GM21447 (cell line): ENCODE data around the gene CYP2W1.
"Not testable (repeated sequence)": the region's sequence is repeated elsewhere in the genome, so short reads cannot be mapped to it uniquely, and the experiment has no call there.

Experiments
- ATAC-seq: cut with Tn5 transposase; IDR thresholded peaks from one replicate; pipeline ENCODE4 v1.9.1; 2021; ENCODE audit not compliant: unreplicated experiment

The CYP2W1 gene

GRCh38 chr7:983004-983615 lies at the start of gene CYP2W1:
TSS of gene CYP2W1 (plus strand) at chr7:983181. CDS start at chr7:983212, 31 bp downstream.
- no peak for ATAC-seq

GRCh38 chr7:934469-935163 lies 48.4 kb upstream of the CYP2W1 start:
- ATAC-seq: no peak

- ATAC-seq: no peak
Observed at GRCh38 chr7:935164-935873, 47.7 kb upstream of the CYP2W1 start.

GRCh38 chr7:935874-936385 lies 47.1 kb upstream of the CYP2W1 start:
- ATAC-seq: no peak

- peak; percentile 88 for ATAC-seq
Observed at GRCh38 chr7:936386-937054, 46.5 kb upstream of the CYP2W1 start.

DNA sequence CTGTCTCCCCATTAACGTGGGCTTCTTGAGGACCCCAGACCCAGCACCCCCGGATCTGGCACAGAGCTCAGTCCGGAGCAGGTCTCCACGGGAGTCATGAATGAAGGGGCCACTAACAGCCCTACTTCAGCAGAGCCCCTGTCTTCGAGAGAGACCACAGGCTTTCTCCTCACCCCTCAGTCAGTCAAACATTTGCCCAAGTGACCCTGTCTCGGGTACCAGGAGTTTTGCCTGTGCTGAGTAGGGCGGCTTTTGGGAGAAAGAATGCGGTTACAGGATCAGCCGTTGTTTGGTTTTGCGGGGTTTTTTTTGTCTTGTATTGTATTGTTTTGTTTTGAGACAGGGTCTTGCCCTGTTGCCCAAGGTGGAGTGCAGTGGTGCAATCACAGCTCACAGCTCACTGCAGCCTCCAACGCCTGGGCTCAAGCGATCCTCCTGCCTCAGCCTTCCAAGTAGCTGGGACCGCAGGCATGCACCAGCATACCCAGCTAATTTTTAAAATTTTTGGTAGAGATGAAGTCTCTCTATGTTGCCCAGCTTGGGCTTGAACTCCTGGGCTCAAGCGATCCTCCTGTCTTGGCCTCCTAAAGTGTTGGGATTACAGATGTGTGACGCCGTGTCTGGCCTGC lies 45.0 kb upstream of the CYP2W1 start:
- ATAC-seq: no peak

GRCh38 chr7:938546-939185 lies 44.3 kb upstream of the CYP2W1 start:
- ATAC-seq: no peak

DNA sequence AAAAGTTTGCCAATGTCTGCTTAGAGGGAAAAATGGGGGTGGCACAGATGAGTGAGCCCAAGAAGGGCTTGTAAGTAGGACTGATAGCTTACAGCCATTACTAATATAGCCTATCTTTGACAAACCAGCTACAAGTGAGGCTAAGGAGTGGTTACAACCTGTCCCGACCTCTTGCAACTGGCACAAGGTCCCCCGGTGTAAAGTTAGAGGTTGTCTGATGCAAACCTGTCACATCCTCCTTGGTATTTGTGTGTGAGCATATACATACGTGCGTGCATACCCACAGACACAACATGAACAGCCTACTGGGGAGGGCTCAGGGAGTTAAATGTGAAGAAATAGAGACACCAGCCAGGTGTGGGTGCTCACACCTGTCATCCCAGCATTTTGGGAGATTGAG lies 43.1 kb upstream of the CYP2W1 start:
- no peak for ATAC-seq

DNA sequence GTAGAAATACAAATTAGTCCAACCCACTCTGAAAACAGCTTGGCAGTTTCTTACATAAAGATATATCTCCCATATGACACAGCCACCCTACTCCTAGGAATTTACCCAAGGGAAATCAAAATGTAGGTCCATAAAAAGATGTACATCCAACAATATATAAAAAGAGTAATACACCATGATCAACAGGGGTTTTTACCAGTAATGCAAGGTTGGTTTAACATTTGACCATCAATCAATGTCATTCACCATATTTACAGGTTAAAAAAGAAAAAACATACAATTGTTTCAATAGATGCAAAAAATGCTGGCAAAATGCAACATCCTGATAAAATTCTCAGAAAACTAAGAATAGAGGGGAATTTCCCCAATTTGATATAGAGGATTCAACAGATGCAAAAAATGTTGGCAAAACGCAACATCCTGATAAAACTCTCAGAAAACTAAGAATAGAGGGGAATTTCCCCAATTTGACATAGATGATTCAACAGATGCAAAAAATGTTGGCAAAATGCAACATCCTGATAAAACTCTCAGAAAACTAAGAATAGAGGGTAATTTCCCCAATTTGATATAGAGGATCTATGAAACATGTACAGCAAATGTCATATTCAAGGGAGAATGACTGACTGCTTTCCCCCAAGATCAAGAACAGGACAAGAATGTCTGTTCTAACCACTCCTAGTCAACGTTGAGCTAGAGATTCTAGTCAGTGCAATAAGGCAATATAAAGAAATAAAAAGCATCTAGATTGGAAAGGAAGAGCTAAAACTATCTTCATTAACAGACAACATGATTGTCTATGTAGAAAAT lies 42.2 kb upstream of the CYP2W1 start:
- no peak for ATAC-seq

GRCh38 chr7:943793-944192 lies 39.2 kb upstream of the CYP2W1 start:
- not testable (repeated sequence) for ATAC-seq

GRCh38 chr7:944744-945143 lies 38.2 kb upstream of the CYP2W1 start:
- ATAC-seq: no peak

GRCh38 chr7:945147-945555 lies 37.8 kb upstream of the CYP2W1 start:
- no peak for ATAC-seq

DNA sequence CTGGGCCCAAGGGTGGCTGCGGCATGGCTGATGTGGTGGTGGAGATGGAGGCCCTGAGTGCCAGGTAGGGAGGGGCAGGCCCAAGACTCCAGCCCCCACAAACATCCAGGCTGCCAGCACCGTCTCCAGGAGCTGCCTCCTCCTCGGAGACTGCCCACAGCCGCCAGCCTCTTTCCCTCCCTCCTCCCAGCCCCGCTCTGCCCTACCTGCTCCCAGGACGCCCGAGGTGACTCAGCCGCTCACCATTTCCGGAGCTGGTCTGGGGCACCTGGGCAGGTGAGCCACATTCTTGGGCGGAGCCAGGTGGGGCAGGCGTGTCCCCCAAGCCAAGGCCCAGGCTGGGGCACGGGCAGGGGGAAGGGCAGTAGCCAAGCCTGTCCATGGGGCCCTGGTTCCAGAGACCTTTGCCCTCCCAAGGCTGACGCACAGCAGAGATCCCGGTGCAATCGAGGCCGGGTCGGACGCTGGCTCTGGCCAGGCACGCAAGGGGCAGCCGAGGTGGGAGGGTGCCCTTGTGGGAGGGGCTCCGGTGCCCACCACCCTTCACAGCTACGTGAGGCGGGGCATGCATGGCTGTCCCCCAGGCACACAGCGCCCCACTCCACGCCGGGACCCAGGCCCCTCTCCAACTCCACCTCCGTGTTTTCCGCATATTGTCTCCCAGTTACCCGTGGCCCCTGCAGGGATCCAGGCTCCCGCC lies 37.3 kb upstream of the CYP2W1 start:
- no peak for ATAC-seq

GRCh38 chr7:946256-946996 lies 36.6 kb upstream of the CYP2W1 start:
- ATAC-seq: no peak

GRCh38 chr7:947391-948210 lies 35.4 kb upstream of the CYP2W1 start:
- no peak for ATAC-seq

DNA sequence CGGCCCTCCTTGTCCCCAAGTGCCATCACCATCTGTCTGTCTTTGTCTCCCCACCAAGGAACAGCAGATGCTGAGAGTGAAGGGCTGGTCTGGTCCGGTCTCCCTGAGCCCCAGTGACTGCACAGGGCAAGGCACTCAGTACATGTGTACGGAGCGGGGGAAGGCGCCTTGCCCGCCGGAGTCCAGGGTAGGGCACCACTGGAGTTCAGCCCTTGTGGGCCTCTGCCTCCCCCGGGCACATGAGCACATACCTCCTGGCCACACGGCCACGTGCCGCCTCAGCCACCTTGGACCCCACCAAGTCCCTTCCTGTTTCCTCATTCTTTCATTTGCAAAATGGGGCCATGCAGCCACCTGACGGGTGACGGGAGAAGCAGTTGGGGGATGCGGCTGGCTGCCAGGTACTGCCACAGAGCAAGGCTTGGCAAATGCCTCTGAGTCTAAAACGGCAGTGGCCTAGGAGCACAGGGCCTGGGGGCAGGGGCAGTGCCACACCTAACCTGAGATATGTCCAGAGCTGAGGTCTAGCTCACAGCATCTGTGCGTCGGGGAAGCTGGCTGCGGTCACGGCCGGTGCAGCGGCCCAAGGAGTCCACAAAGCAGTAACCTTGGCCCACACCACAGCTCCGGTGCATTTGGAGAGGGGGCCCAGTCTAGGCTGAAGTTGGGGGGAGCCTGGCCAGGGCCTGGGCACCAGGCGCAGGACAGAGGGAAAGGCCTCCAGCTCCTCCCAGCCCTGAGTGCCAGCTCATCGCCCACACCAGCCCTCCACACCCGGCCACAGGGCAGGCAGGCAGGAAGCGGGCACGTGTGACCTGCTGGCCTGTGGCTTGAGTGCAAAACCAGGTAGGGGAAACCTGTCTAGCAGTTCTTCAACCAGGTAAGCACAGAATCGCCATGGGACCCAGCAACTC lies 33.7 kb upstream of the CYP2W1 start:
- no peak for ATAC-seq
